Thoracic aorta (tissue), 2 donors: ENCODE results near the gene CDH19. TPM values are rescaled to one million over a fixed set of nuclear protein-coding genes. Genes with fewer than 3 reads are reported as not detected.

ENCODE experiments used
- ATAC-seq: fragments of 150-250 bp; one replicate; pipeline ENCODE4 v1.8.0; 2017; ENCODE audit warnings: low read depth; ENCODE audit not compliant: insufficient number of reproducible peaks, low FRiP score
- DNase-seq: peaks from one replicate; pipeline ENCODE4 v3.0.0-alpha.2; 2020; ENCODE audit warnings: low spot score
- H3K27ac ChIP-seq, 2 donors: fragments of 200-600 bp; sonication (generic); 1 replicate in 1 of 2; 2 replicates in 1 of 2; pipeline ENCODE4 v1.5.1; 2016; ENCODE audit warnings: mild to moderate bottlenecking in 2 of 2, moderate library complexity in 2 of 2
- H3K27me3 ChIP-seq: fragments of 200-600 bp; sonication (generic); replicated peaks from 2 replicates; pipeline ENCODE4 v1.6.0; 2016; ENCODE audit warnings: mild to moderate bottlenecking; ENCODE audit not compliant: insufficient read depth
- H3K36me3 ChIP-seq: fragments of 200-600 bp; sonication (generic); one replicate; pipeline ENCODE4 v1.5.1; 2016
- H3K4me1 ChIP-seq, 2 donors: fragments of 200-600 bp; sonication (generic); 1 replicate in 1 of 2; 2 replicates in 1 of 2; pipeline versions ENCODE4 v1.5.1 to v1.6.0; 2016; ENCODE audit warnings: low read depth in 2 of 2, mild to moderate bottlenecking in 1 of 2; ENCODE audit not compliant: control insufficient read depth in 1 of 2
- H3K4me3 ChIP-seq: fragments of 200-600 bp; sonication (generic); 2 replicates; pipeline ENCODE4 v1.5.1; 2016; ENCODE audit warnings: mild to moderate bottlenecking
- H3K9me3 ChIP-seq: fragments of 200-600 bp; sonication (generic); 2 replicates; pipeline ENCODE4 v1.5.1; 2016
- CTCF ChIP-seq: fragments of 200-600 bp; sonication (generic); IDR thresholded peaks from one replicate; pipeline ENCODE4 v1.5.1; 2019; ENCODE audit warnings: antibody characterized with exemption
- total RNA-seq, 2 donors: library from RNA; depleted of rRNA; stranded (reverse); fragments of >200 nt; gene quantifications; one replicate each; pipeline versions ENCODE4 v1.1.0 to v1.2.3, GENCODE V29; 2016

CDH19 gene
- total RNA-seq, 2 donors from 2014 or later: 8.9 to 31.6 TPM

GRCh38 chr18:66640431-66640830, 36.5 kb upstream of the CDH19 start:
- ATAC-seq: no peak
- Histone ChIP-seq H3K36me3 (no peaks in the 10 kb centered on the region), H3K9me3 (no peaks in the 10 kb centered on the region), H3K27me3 (no peaks in the 10 kb centered on the region), H3K4me3 (no peak overlapping the region), H3K4me1 (no peaks in the 10 kb centered on the region), H3K27ac (no peak overlapping the region)
- TF ChIP-seq CTCF: no peak
- no peak for DNase-seq

GRCh38 chr18:66638856-66639629, 35.2 kb upstream of the CDH19 start:
- H3K4me1 ChIP-seq: no peaks in the 10 kb centered on the region
- H3K27ac ChIP-seq: no peak overlapping the region
- no peaks in the 10 kb centered on the region for H3K36me3 ChIP-seq
- ATAC-seq (no peak), DNase-seq (no peak)
- H3K27me3 ChIP-seq: no peaks in the 10 kb centered on the region
- H3K4me3 ChIP-seq: no peak overlapping the region
- no peak for TF ChIP-seq CTCF
- no peaks in the 10 kb centered on the region for H3K9me3 ChIP-seq

- Histone ChIP-seq H3K4me3 (no peak overlapping the region), H3K27ac (no peak overlapping the region), H3K27me3 (no peaks in the 10 kb centered on the region), H3K9me3 (no peaks in the 10 kb centered on the region), H3K4me1 (no peaks in the 10 kb centered on the region), H3K36me3 (no peaks in the 10 kb centered on the region)
- DNase-seq (no peak), ATAC-seq (no peak)
- TF ChIP-seq CTCF: no peak
Observed at GRCh38 chr18:66635342-66635741, 31.5 kb upstream of the CDH19 start.

- no peak overlapping the region for H3K27ac ChIP-seq
- no peaks in the 10 kb centered on the region for H3K9me3 ChIP-seq
- DNase-seq (no peak), ATAC-seq (no peak)
- H3K4me1 ChIP-seq: no peaks in the 10 kb centered on the region
- H3K4me3 ChIP-seq: no peak overlapping the region
- H3K36me3 ChIP-seq: no peaks in the 10 kb centered on the region
- no peaks in the 10 kb centered on the region for H3K27me3 ChIP-seq
- TF ChIP-seq CTCF: no peak
Observed at GRCh38 chr18:66632756-66633155, 28.9 kb upstream of the CDH19 start.

- Histone ChIP-seq H3K4me1 (no peaks in the 10 kb centered on the region), H3K9me3 (no peaks in the 10 kb centered on the region), H3K36me3 (no peaks in the 10 kb centered on the region), H3K27me3 (no peaks in the 10 kb centered on the region), H3K27ac (no peak overlapping the region), H3K4me3 (no peak overlapping the region)
- no peak for ATAC-seq
- DNase-seq: no peak
- TF ChIP-seq CTCF: no peak
Observed at GRCh38 chr18:66630831-66631230, 26.9 kb upstream of the CDH19 start.
